IgD-negative memory B cell (primary cell): ENCODE results near the gene MBOAT2. TPM values are rescaled to one million over a fixed set of nuclear protein-coding genes. Genes with fewer than 3 reads are reported as not detected.

Experiments
- H3K27ac Mint-ChIP-seq, 3 donors: one replicate each; pipeline ENCODE4 v1.8.0; 2020 to 2022; ENCODE audit warnings: mild to moderate bottlenecking in 3 of 3, mixed read lengths in 3 of 3, moderate library complexity in 1 of 3
- H3K27me3 Mint-ChIP-seq: one replicate; pipeline ENCODE4 v1.8.0; 2021; ENCODE audit warnings: mixed read lengths
- H3K36me3 Mint-ChIP-seq: one replicate; pipeline ENCODE4 v1.8.0; 2020; ENCODE audit warnings: mild to moderate bottlenecking, mixed read lengths
- H3K4me1 Mint-ChIP-seq, 3 donors: one replicate each; pipeline ENCODE4 v1.8.0; 2020 to 2022; ENCODE audit warnings: mixed read lengths in 3 of 3, mild to moderate bottlenecking in 1 of 3
- H3K4me3 Mint-ChIP-seq, 4 donors: one replicate each; pipeline ENCODE4 v1.8.0; 2020 to 2022; ENCODE audit warnings: mild to moderate bottlenecking in 4 of 4, mixed read lengths in 4 of 4, moderate library complexity in 3 of 4
- H3K9me3 Mint-ChIP-seq, 3 donors: one replicate each; pipeline ENCODE4 v1.8.0; 2020 to 2021; ENCODE audit warnings: mixed read lengths in 3 of 3, mild to moderate bottlenecking in 1 of 3
- polyA plus RNA-seq: library from polyadenylated mRNA; unstranded; fragments of 300-500 nt; fragmentation: Illumina TruSeq; gene quantifications from one replicate; pipeline ENCODE4 v1.2.3, GENCODE V29; 2021

Gene MBOAT2
- polyA plus RNA-seq, 1 donor from 2014 or later, result not detected

GRCh38 chr2:8893978-8894820 lies 109.3 kb downstream of the MBOAT2 start:
- no peak overlapping the region for H3K4me3 Mint-ChIP-seq
- H3K36me3 Mint-ChIP-seq, result peaks cover 2% of the 10 kb centered on the region
- no peak overlapping the region for H3K27ac Mint-ChIP-seq
- no peaks in the 10 kb centered on the region for H3K27me3 Mint-ChIP-seq
- no peaks in the 10 kb centered on the region for H3K9me3 Mint-ChIP-seq
- H3K4me1 Mint-ChIP-seq, result no peaks in the 10 kb centered on the region

GRCh38 chr2:8893474-8893873 lies 110.0 kb downstream of the MBOAT2 start:
- H3K27ac Mint-ChIP-seq, result no peak overlapping the region
- H3K4me3 Mint-ChIP-seq, result no peak overlapping the region
- no peaks in the 10 kb centered on the region for H3K9me3 Mint-ChIP-seq
- no peaks in the 10 kb centered on the region for H3K27me3 Mint-ChIP-seq
- peaks cover 2% of the 10 kb centered on the region for H3K36me3 Mint-ChIP-seq
- H3K4me1 Mint-ChIP-seq, result no peaks in the 10 kb centered on the region

GRCh38 chr2:8892111-8892510 lies 111.4 kb downstream of the MBOAT2 start:
- H3K4me1 Mint-ChIP-seq, result no peaks in the 10 kb centered on the region
- no peaks in the 10 kb centered on the region for H3K27me3 Mint-ChIP-seq
- H3K27ac Mint-ChIP-seq, result no peak overlapping the region
- no peaks in the 10 kb centered on the region for H3K9me3 Mint-ChIP-seq
- peaks cover 1% of the 10 kb centered on the region for H3K36me3 Mint-ChIP-seq
- no peak overlapping the region for H3K4me3 Mint-ChIP-seq

GRCh38 chr2:8889978-8890377 lies 113.5 kb downstream of the MBOAT2 start:
- Mint-ChIP-seq H3K36me3 (no peaks in the 10 kb centered on the region), H3K4me3 (no peak overlapping the region), H3K27me3 (no peaks in the 10 kb centered on the region), H3K9me3 (no peaks in the 10 kb centered on the region), H3K27ac (no peak overlapping the region), H3K4me1 (peaks cover 0 to 1% (median 0%) of the 10 kb centered on the region in 3 donors)

- no peaks in the 10 kb centered on the region for H3K36me3 Mint-ChIP-seq
- H3K27ac Mint-ChIP-seq, result no peak overlapping the region
- no peaks in the 10 kb centered on the region for H3K9me3 Mint-ChIP-seq
- H3K4me3 Mint-ChIP-seq, result no peak overlapping the region
- H3K27me3 Mint-ChIP-seq, result no peaks in the 10 kb centered on the region
- H3K4me1 Mint-ChIP-seq, result peaks cover 0 to 1% (median 0%) of the 10 kb centered on the region in 3 donors
Observed at GRCh38 chr2:8888963-8889362, 114.5 kb downstream of the MBOAT2 start.

GRCh38 chr2:8886876-8887275 lies 116.6 kb downstream of the MBOAT2 start:
- H3K27me3 Mint-ChIP-seq, result no peaks in the 10 kb centered on the region
- H3K4me1 Mint-ChIP-seq, result peaks cover 0 to 1% (median 0%) of the 10 kb centered on the region in 3 donors
- H3K4me3 Mint-ChIP-seq, result no peak overlapping the region
- peaks cover 0 to 3% (median 2%) of the 10 kb centered on the region in 3 donors for H3K9me3 Mint-ChIP-seq
- H3K27ac Mint-ChIP-seq, result no peak overlapping the region
- no peaks in the 10 kb centered on the region for H3K36me3 Mint-ChIP-seq

GRCh38 chr2:8886202-8886518 lies 117.3 kb downstream of the MBOAT2 start:
- H3K4me1 Mint-ChIP-seq, result peaks cover 0 to 1% (median 0%) of the 10 kb centered on the region in 3 donors
- no peaks in the 10 kb centered on the region for H3K36me3 Mint-ChIP-seq
- H3K9me3 Mint-ChIP-seq, result peaks cover 0 to 3% (median 2%) of the 10 kb centered on the region in 3 donors
- no peak overlapping the region for H3K27ac Mint-ChIP-seq
- H3K4me3 Mint-ChIP-seq, result no peak overlapping the region
- no peaks in the 10 kb centered on the region for H3K27me3 Mint-ChIP-seq

- H3K36me3 Mint-ChIP-seq, result peaks cover 2% of the 10 kb centered on the region
Observed at GRCh38 chr2:8885449-8886201, 117.9 kb downstream of the MBOAT2 start.

GRCh38 chr2:8884812-8885211 lies 118.7 kb downstream of the MBOAT2 start:
- H3K4me1 Mint-ChIP-seq, result peaks cover 0 to 1% (median 0%) of the 10 kb centered on the region in 3 donors
- no peak overlapping the region for H3K4me3 Mint-ChIP-seq

More at GRCh38 chr2:8885449-8886201, 117.9 kb downstream of the MBOAT2 start:
- H3K27ac Mint-ChIP-seq, result no peak overlapping the region
- no peak overlapping the region for H3K4me3 Mint-ChIP-seq
- H3K27me3 Mint-ChIP-seq, result no peaks in the 10 kb centered on the region
- peaks cover 0 to 1% (median 0%) of the 10 kb centered on the region in 3 donors for H3K4me1 Mint-ChIP-seq
- H3K9me3 Mint-ChIP-seq, result peaks cover 0 to 3% (median 2%) of the 10 kb centered on the region in 3 donors

GRCh38 chr2:8882094-8882493 lies 121.4 kb downstream of the MBOAT2 start:
- Mint-ChIP-seq H3K27ac (no peak overlapping the region), H3K4me3 (no peak overlapping the region), H3K36me3 (peaks cover 2% of the 10 kb centered on the region), H3K27me3 (peaks cover 1% of the 10 kb centered on the region), H3K4me1 (peaks cover 0 to 1% (median 0%) of the 10 kb centered on the region in 3 donors), H3K9me3 (peaks cover 0 to 3% (median 2%) of the 10 kb centered on the region in 3 donors)

More at GRCh38 chr2:8884812-8885211, 118.7 kb downstream of the MBOAT2 start:
- Mint-ChIP-seq H3K27me3 (peaks cover 1% of the 10 kb centered on the region), H3K9me3 (peaks cover 0 to 3% (median 2%) of the 10 kb centered on the region in 3 donors), H3K36me3 (peaks cover 2% of the 10 kb centered on the region), H3K27ac (no peak overlapping the region)

GRCh38 chr2:8877894-8878293 lies 125.6 kb downstream of the MBOAT2 start:
- Mint-ChIP-seq H3K27ac (no peak overlapping the region), H3K4me1 (peaks cover 2 to 10% (median 7%) of the 10 kb centered on the region in 3 donors), H3K36me3 (peaks cover 2% of the 10 kb centered on the region), H3K4me3 (no peak overlapping the region), H3K27me3 (peaks cover 1% of the 10 kb centered on the region), H3K9me3 (peaks cover 0 to 2% (median 0%) of the 10 kb centered on the region in 3 donors)

GRCh38 chr2:8877332-8877731 lies 126.2 kb downstream of the MBOAT2 start:
- Mint-ChIP-seq H3K36me3 (peaks cover 2% of the 10 kb centered on the region), H3K27me3 (peaks cover 1% of the 10 kb centered on the region), H3K4me3 (no peak overlapping the region), H3K27ac (no peak overlapping the region), H3K4me1 (peaks cover 2 to 11% (median 8%) of the 10 kb centered on the region in 3 donors), H3K9me3 (no peaks in the 10 kb centered on the region)

- Mint-ChIP-seq H3K27me3 (peaks cover 1% of the 10 kb centered on the region), H3K36me3 (peaks cover 2% of the 10 kb centered on the region), H3K27ac (no peak overlapping the region), H3K4me1 (peaks cover 2 to 11% (median 8%) of the 10 kb centered on the region in 3 donors), H3K4me3 (no peak overlapping the region), H3K9me3 (no peaks in the 10 kb centered on the region)
Observed at GRCh38 chr2:8876628-8877027, 126.9 kb downstream of the MBOAT2 start.

GRCh38 chr2:8872821-8873432 lies 130.6 kb downstream of the MBOAT2 start:
- Mint-ChIP-seq H3K27ac (peak overlapping the region in 1 of 3 donors; percentile 19), H3K4me3 (no peak overlapping the region), H3K27me3 (no peaks in the 10 kb centered on the region), H3K4me1 (peaks cover 2 to 11% (median 8%) of the 10 kb centered on the region in 3 donors), H3K9me3 (no peaks in the 10 kb centered on the region), H3K36me3 (no peaks in the 10 kb centered on the region)

- no peak overlapping the region for H3K4me3 Mint-ChIP-seq
- H3K9me3 Mint-ChIP-seq, result no peaks in the 10 kb centered on the region
- H3K4me1 Mint-ChIP-seq, result peaks cover 2 to 11% (median 8%) of the 10 kb centered on the region in 3 donors
- H3K36me3 Mint-ChIP-seq, result peaks cover 2% of the 10 kb centered on the region
- H3K27ac Mint-ChIP-seq, result no peak overlapping the region
- no peaks in the 10 kb centered on the region for H3K27me3 Mint-ChIP-seq
Observed at GRCh38 chr2:8870441-8870840, 133.0 kb downstream of the MBOAT2 start.
